KOPT-K1 (cell line): ENCODE measurements around the gene DNAH11.
"Not testable (repeated sequence)": the region's sequence is repeated elsewhere in the genome, so short reads cannot be mapped to it uniquely, and the experiment has no call there.

Experiments
- H3K27ac ChIP-seq: fragments of 200-600 bp; sonication (generic); 2 replicates; pipeline ENCODE4 v1.5.1; 2016; ENCODE audit warnings: antibody characterized with exemption, mild to moderate bottlenecking, low read depth, low read length; ENCODE audit not compliant: poor library complexity, severe bottlenecking
- H3K36me3 ChIP-seq: fragments of 200-600 bp; sonication (generic); 2 replicates; pipeline ENCODE4 v1.5.1; 2017; ENCODE audit warnings: antibody characterized with exemption, mild to moderate bottlenecking, low read length, moderate library complexity; ENCODE audit not compliant: insufficient read depth
- H3K9me3 ChIP-seq: fragments of 200-600 bp; sonication (generic); 2 replicates; pipeline ENCODE4 v1.5.1; 2017; ENCODE audit warnings: antibody characterized with exemption, low read length, mild to moderate bottlenecking; ENCODE audit not compliant: insufficient read depth, poor library complexity, severe bottlenecking

Gene DNAH11

GRCh38 chr7:21704359-21704758, 161.5 kb downstream of the DNAH11 start:
- H3K9me3 ChIP-seq: no peaks in the 10 kb centered on the region
- no peaks in the 10 kb centered on the region for H3K36me3 ChIP-seq
- no peak overlapping the region for H3K27ac ChIP-seq

DNA sequence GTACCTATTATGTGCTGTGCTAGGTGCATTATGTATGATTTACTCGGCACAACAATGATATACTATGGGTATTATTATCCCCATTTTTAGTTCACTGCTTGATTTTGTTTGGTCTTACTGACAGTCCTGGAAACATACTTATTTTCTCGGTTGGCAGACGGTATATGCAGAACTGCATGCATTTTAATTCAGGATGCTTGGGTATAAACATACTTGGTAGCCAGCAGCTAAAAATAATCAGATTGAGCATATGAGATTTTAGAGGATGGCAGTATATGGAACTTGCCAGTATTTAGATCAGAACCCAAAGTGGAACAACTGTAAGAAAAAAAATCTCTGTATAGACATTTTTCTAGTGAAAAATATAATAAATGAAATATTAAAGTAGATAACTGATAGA, 163.3 kb downstream of the DNAH11 start:
- Histone ChIP-seq H3K27ac (no peak overlapping the region), H3K9me3 (no peaks in the 10 kb centered on the region), H3K36me3 (no peaks in the 10 kb centered on the region)

- no peaks in the 10 kb centered on the region for H3K9me3 ChIP-seq
- no peaks in the 10 kb centered on the region for H3K36me3 ChIP-seq
- no peak overlapping the region for H3K27ac ChIP-seq
These were observed 164.7 kb downstream of the DNAH11 start for GRCh38 chr7:21707566-21707965.

- Histone ChIP-seq H3K27ac (no peak overlapping the region), H3K9me3 (no peaks in the 10 kb centered on the region), H3K36me3 (no peaks in the 10 kb centered on the region)
These were observed 165.3 kb downstream of the DNAH11 start for GRCh38 chr7:21708096-21708495.

DNA sequence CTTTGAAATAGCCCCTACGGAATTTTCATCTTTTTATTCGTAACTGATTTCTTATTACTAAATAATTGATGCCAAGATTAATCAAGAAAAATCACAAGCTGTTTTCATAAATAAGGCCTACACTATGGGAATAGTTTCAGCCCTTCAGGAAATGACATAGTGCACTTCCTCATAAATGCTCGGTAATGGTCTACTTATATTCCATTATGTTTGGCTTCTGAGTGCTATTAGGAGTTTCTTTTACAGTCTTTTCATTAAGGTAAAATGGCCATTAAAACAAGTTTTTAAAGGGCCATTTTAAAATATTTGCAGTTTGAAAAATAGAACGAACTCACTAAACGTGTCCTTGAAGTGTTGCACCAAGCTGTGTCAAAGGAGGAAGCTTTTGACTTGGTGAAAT, 174.5 kb downstream of the DNAH11 start:
- H3K9me3 ChIP-seq: no peaks in the 10 kb centered on the region

DNA sequence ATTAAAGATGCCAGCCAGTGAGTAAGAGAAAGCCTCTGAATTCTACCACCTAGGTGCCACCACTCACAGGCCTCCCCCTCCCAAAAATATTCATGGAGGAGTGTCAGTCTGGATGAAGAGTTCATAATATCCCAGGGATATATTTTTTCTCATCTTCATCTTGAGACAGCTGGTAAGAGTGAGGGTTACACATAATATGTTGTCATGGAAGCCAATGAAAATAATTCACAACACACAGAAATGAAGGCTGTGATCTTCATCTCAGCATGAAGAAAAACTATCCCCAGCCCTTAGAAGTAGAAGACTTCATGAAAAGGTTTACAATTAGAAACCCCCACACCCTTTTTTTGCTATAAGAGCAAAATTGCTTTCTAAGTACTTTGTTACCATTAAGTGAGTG, 175.6 kb downstream of the DNAH11 start:
- Histone ChIP-seq H3K9me3 (no peaks in the 10 kb centered on the region), H3K27ac (no peak overlapping the region), H3K36me3 (no peaks in the 10 kb centered on the region)

More for the DNA sequence above, 174.5 kb downstream of the DNAH11 start:
- Histone ChIP-seq H3K36me3 (no peaks in the 10 kb centered on the region), H3K27ac (no peak overlapping the region)

DNA sequence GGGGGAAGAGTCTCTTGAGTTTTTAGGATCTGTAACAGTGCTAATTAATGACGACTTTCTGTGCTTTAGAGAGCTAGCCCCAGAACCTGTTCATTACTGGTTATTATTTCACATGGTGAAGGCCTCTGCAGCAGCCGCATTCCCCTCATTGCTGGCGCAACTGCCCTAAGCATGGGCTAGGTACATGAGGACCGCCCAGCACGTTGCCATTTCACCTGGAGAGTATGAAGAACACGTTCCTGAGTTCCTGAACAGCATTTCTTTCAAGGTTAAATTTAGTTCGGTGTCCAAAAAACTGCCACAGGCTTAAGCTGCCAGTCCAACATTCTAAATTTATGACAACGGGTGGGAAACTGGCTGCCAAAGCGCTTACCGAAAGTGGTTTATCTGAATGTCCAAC, 177.0 kb downstream of the DNAH11 start:
- no peaks in the 10 kb centered on the region for H3K9me3 ChIP-seq
- H3K36me3 ChIP-seq: no peaks in the 10 kb centered on the region
- no peak overlapping the region for H3K27ac ChIP-seq

DNA sequence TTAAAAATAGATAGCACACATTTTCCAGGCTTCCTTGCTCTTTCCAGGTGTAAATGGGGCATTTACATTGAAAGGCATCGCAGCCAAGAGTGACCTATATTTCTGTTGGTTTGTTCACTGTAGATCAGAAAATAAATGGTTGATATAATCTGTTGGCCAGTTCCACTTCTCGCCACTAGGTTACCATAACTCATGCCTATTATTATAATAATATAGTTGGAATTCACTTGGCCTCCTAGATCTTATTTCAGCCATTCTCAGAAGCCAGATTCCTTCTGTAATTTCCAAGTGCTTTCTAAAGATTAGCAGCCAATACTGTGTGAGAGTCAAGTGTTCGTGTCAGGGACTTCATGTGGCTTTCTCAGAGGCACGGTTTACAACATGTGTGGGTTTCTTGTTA, 179.5 kb downstream of the DNAH11 start:
- no peak overlapping the region for H3K27ac ChIP-seq
- H3K9me3 ChIP-seq: no peaks in the 10 kb centered on the region
- H3K36me3 ChIP-seq: no peaks in the 10 kb centered on the region

DNA sequence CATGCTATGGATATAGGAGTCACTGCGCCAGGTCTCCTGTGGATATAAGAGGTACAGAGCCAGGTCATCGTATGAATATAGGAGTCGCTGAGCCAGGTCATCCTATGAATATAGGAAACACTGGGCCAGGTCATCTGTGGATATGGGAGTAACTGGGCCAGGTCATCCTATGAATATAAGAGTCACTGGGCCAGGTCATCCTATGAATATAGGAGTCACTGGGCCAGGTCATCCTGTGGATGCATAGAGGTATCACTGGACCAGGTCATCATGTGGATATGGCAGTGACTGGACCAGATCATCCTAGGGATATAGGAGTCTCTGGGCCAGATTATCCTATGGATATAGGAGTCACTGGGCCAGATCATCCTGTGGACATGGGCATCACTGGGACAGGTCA, 181.7 kb downstream of the DNAH11 start:
- H3K27ac ChIP-seq: no peak overlapping the region
- H3K9me3 ChIP-seq: no peaks in the 10 kb centered on the region
- H3K36me3 ChIP-seq: no peaks in the 10 kb centered on the region

- Histone ChIP-seq H3K27ac (no peak overlapping the region), H3K9me3 (no peaks in the 10 kb centered on the region), H3K36me3 (no peaks in the 10 kb centered on the region)
These were observed 187.6 kb downstream of the DNAH11 start for GRCh38 chr7:21730399-21730798.

GRCh38 chr7:21731977-21732376, 189.1 kb downstream of the DNAH11 start:
- no peak overlapping the region for H3K27ac ChIP-seq

DNA sequence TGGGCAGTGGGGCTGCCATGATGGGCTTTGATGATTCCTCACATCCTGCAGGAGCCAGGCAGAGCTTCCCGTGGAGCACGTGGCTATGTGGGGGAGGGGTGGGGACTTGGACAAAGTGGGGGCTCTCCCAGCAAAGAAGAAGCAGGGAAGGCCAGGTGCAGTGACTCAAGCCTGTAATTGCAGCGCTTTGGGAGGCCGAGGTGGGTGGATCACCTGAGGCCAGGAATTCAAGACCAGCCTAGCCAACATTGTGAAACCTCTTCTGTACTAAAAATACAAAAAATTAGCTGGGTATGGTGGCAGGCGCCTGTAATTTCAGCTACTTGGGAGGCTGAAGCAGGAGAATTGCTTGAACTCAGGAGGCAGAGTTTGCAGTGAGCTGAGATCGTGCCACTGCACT, 190.1 kb downstream of the DNAH11 start:
- not testable (repeated sequence) for H3K9me3 ChIP-seq, H3K36me3 ChIP-seq, H3K27ac ChIP-seq

More at GRCh38 chr7:21731977-21732376, 189.1 kb downstream of the DNAH11 start:
- no peaks in the 10 kb centered on the region for H3K36me3 ChIP-seq
- no peaks in the 10 kb centered on the region for H3K9me3 ChIP-seq

GRCh38 chr7:21733837-21734236, 191.0 kb downstream of the DNAH11 start:
- Histone ChIP-seq H3K36me3 (no peaks in the 10 kb centered on the region), H3K9me3 (no peaks in the 10 kb centered on the region), H3K27ac (no peak overlapping the region)

GRCh38 chr7:21743493-21743892, 200.7 kb downstream of the DNAH11 start:
- Histone ChIP-seq H3K27ac (no peak overlapping the region), H3K36me3 (no peaks in the 10 kb centered on the region), H3K9me3 (no peaks in the 10 kb centered on the region)

DNA sequence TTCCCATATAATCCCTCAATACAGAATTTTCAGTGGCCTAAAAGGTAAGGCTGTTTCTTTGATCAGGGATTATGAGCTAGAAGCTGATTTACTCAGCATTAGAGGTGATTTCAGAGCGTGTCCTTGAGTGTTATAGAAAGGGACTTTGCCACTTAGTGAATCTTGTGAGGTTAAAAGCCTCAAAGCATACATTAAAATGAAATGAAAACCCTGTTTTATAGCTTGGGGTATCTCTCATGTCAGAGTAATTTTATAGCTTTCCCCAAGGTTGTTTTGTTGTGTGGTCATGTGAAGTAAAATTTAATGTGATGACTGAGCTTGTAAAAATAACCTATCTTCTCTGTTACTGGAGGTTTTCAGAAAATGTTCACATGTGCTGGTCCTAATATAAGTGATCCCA, 204.1 kb downstream of the DNAH11 start:
- no peaks in the 10 kb centered on the region for H3K36me3 ChIP-seq
- no peak overlapping the region for H3K27ac ChIP-seq
- H3K9me3 ChIP-seq: no peaks in the 10 kb centered on the region

DNA sequence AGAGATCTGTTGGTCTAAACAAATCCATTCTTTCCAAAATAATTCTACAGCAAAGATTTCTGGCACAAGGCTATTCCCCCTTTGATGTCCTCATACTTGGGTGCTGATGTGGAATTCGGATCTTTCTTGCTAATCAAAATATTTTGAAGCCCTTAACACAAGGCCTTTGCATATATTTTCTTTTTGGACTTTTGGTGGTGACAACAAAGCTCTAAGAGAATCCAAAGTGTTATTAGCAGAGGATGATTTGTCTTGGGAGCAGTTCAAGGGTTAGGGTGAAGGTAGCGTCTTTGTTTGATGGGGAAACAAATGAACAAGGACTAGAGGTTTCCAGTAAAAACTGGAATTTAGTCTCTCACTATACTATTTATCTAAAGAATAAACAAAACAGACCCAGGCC, 205.0 kb downstream of the DNAH11 start:
- Histone ChIP-seq H3K27ac (no peak overlapping the region), H3K36me3 (no peaks in the 10 kb centered on the region), H3K9me3 (no peaks in the 10 kb centered on the region)

DNA sequence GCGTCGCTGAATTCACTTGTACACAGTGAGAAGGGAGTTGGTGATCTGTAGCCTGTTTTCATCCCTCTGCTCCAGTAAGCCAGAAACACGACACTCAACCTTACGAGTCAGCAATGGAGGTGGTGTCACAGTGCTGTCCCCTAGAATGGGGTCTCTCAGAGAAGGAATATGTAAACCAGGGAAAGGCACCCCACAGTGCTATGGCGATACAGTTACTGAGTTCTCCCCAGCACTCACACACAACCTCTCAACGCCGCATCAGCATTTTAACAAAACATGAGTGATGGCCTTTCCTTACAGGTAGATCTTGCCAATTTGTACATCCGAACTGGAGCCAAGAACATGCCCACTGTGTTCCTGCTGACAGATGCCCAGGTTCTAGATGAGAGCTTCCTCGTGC, 206.5 kb downstream of the DNAH11 start:
- H3K36me3 ChIP-seq: no peaks in the 10 kb centered on the region
- no peak overlapping the region for H3K27ac ChIP-seq
- no peaks in the 10 kb centered on the region for H3K9me3 ChIP-seq
